Measurements from ENCODE around the gene MBNL1. TPM values are rescaled to one million over a fixed set of nuclear protein-coding genes. Genes with fewer than 3 reads are reported as not detected.

The MBNL1 gene
- polyA plus RNA-seq, 1 donor (not counting 4 experiments of a cell fraction or from before 2014, with no cell fraction given) = 58.3 TPM

DNA sequence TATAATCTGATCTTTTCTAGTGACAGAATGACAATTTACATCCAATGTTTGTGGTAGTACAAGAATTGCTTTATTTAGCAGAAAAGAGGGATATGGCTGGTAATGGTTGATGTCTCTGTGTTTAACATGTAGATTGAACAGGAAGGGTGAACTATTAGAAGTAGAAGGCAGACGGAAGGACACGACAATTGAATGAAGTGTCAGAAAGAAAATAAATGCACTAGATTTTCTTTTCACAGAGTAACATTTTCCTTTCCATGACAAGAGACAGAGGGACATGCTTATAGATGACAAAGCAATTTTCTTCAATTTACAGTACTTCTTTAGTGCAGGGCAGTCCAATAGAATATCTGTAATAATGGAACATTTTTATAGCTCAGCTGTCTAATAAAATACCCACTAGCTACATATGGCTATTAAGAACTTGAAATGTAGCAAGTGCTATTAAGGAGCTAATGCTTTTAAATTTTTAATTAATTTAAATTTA, 48.9 kb upstream of the MBNL1 start:
- Histone ChIP-seq H3K36me3 (ENCODE audit: control insufficient read depth in 2 of 2, extremely low read depth in 1 of 2, insufficient read depth in 2 of 2, low read length in 2 of 2) (no peaks in the 10 kb centered on the region), H3K27ac (ENCODE audit: control insufficient read depth, insufficient read depth, low read length) (no peak overlapping the region), H3K9me3 (ENCODE audit: control insufficient read depth, low read depth, low read length) (no peaks in the 10 kb centered on the region), H3K4me3 (ENCODE audit: control insufficient read depth in 2 of 3, extremely low read depth in 1 of 3, insufficient read depth in 2 of 3, low read depth in 1 of 3, low read length in 3 of 3) (no peak overlapping the region), H2AFZ (ENCODE audit: control insufficient read depth, low read length) (no peak overlapping the region), H3K79me2 (ENCODE audit: control insufficient read depth, insufficient read depth, low read length) (no peaks in the 10 kb centered on the region), H3K9me1 (ENCODE audit: control insufficient read depth, extremely low read depth, insufficient read depth, low read length) (no peaks in the 10 kb centered on the region), H3K4me1 (ENCODE audit: control insufficient read depth, extremely low read depth, insufficient read depth, low read length) (peaks cover 8% of the 10 kb centered on the region), H4K20me1 (ENCODE audit: control insufficient read depth, extremely low read depth, insufficient read depth, low read length) (no peaks in the 10 kb centered on the region), H3K9ac (ENCODE audit: control insufficient read depth, extremely low read depth, insufficient read depth, low read length) (no peak overlapping the region), H3K27me3 (ENCODE audit: control insufficient read depth, extremely low read depth, insufficient read depth, low read length) (no peaks in the 10 kb centered on the region), H3K4me2 (ENCODE audit: control insufficient read depth, extremely low read depth, insufficient read depth, low read depth, low read length) (no peak overlapping the region)
- dilution Hi-C loops (cut with MboI; ENCODE audit: extremely low pct_ligation_motif_present, low sequenced_read_pairs) = no loop called here
- no peak for DNase-seq (ENCODE audit: low read depth, low spot score)
- FAIRE-seq = no peak
- TF ChIP-seq EZH2 (IDR thresholded peaks at IDR 0.05; ENCODE audit: low read length) = no peak
- TF ChIP-seq, protein P1, sequence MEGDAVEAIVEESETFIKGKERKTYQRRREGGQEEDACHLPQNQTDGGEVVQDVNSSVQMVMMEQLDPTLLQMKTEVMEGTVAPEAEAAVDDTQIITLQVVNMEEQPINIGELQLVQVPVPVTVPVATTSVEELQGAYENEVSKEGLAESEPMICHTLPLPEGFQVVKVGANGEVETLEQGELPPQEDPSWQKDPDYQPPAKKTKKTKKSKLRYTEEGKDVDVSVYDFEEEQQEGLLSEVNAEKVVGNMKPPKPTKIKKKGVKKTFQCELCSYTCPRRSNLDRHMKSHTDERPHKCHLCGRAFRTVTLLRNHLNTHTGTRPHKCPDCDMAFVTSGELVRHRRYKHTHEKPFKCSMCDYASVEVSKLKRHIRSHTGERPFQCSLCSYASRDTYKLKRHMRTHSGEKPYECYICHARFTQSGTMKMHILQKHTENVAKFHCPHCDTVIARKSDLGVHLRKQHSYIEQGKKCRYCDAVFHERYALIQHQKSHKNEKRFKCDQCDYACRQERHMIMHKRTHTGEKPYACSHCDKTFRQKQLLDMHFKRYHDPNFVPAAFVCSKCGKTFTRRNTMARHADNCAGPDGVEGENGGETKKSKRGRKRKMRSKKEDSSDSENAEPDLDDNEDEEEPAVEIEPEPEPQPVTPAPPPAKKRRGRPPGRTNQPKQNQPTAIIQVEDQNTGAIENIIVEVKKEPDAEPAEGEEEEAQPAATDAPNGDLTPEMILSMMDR (optimal IDR thresholded peaks at IDR 0.05 in 1 of 3, IDR thresholded peaks at IDR 0.05 in 1 of 3, conservative IDR thresholded peaks at IDR 0.05 in 1 of 3; ENCODE audit: extremely low read depth in 1 of 3, insufficient read depth in 2 of 3, low read length in 3 of 3) = no peak

DNA sequence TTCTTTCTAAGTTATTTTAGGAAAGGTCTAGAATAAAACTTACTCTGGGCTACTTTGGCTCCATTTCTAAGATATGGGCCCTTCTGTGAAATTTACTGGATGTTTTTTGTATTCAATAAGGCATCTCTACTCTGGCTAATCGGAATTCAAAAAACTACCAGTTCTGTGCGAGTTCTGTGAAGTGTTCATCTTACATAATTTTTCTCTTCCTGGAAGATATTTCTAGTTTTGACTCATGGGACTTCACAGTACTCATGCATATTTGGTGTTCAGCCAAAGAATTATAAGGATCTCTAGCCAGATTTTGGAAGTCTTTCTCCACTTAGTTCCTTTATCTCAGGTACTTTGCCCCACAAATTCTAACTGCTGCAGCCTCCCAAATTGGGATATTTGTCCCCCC, 46.4 kb upstream of the MBNL1 start:
- no peaks in the 10 kb centered on the region for H3K36me3 ChIP-seq (ENCODE audit: control insufficient read depth in 2 of 2, extremely low read depth in 1 of 2, insufficient read depth in 2 of 2, low read length in 2 of 2)
- dilution Hi-C loops (cut with MboI; ENCODE audit: extremely low pct_ligation_motif_present, low sequenced_read_pairs) = no loop called here
- peak overlapping the region; percentile 37 for H3K4me2 ChIP-seq (ENCODE audit: control insufficient read depth, extremely low read depth, insufficient read depth, low read depth, low read length)

More for the DNA sequence above, 46.4 kb upstream of the MBNL1 start:
- FAIRE-seq (peak; percentile 5), DNase-seq (ENCODE audit: low read depth, low spot score) (no peak)
- H4K20me1 ChIP-seq (ENCODE audit: control insufficient read depth, extremely low read depth, insufficient read depth, low read length) = no peaks in the 10 kb centered on the region
- H3K9me1 ChIP-seq (ENCODE audit: control insufficient read depth, extremely low read depth, insufficient read depth, low read length) = no peaks in the 10 kb centered on the region
- H3K4me3 ChIP-seq (ENCODE audit: control insufficient read depth in 2 of 3, extremely low read depth in 1 of 3, insufficient read depth in 2 of 3, low read depth in 1 of 3, low read length in 3 of 3) = no peak overlapping the region
- no peaks in the 10 kb centered on the region for H3K27me3 ChIP-seq (ENCODE audit: control insufficient read depth, extremely low read depth, insufficient read depth, low read length)
- H3K4me1 ChIP-seq (ENCODE audit: control insufficient read depth, extremely low read depth, insufficient read depth, low read length) = peaks cover 8% of the 10 kb centered on the region
- no peaks in the 10 kb centered on the region for H3K9me3 ChIP-seq (ENCODE audit: control insufficient read depth, low read depth, low read length)
- no peak overlapping the region for H3K9ac ChIP-seq (ENCODE audit: control insufficient read depth, extremely low read depth, insufficient read depth, low read length)
- H2AFZ ChIP-seq (ENCODE audit: control insufficient read depth, low read length) = peak overlapping the region; percentile 58
- no peak overlapping the region for H3K27ac ChIP-seq (ENCODE audit: control insufficient read depth, insufficient read depth, low read length)
- TF ChIP-seq EZH2 (IDR thresholded peaks at IDR 0.05; ENCODE audit: low read length) = no peak
- TF ChIP-seq, protein P1 (optimal IDR thresholded peaks at IDR 0.05 in 1 of 3, IDR thresholded peaks at IDR 0.05 in 1 of 3, conservative IDR thresholded peaks at IDR 0.05 in 1 of 3; ENCODE audit: extremely low read depth in 1 of 3, insufficient read depth in 2 of 3, low read length in 3 of 3) = no peak
- no peaks in the 10 kb centered on the region for H3K79me2 ChIP-seq (ENCODE audit: control insufficient read depth, insufficient read depth, low read length)
